NCI-H82 treated with DMSO at 0.1 percent for 48 hours (cell line): Measurements from ENCODE around the gene ICAM2.
"Not testable (repeated sequence)": the region's sequence is repeated elsewhere in the genome, so short reads cannot be mapped to it uniquely, and the experiment has no call there.

ENCODE experiments used
- DNase-seq: peaks from one replicate; lab custom pipeline; 2025; ENCODE audit not compliant: unreplicated experiment; lab: John Stamatoyannopoulos, UW

The ICAM2 gene

DNA sequence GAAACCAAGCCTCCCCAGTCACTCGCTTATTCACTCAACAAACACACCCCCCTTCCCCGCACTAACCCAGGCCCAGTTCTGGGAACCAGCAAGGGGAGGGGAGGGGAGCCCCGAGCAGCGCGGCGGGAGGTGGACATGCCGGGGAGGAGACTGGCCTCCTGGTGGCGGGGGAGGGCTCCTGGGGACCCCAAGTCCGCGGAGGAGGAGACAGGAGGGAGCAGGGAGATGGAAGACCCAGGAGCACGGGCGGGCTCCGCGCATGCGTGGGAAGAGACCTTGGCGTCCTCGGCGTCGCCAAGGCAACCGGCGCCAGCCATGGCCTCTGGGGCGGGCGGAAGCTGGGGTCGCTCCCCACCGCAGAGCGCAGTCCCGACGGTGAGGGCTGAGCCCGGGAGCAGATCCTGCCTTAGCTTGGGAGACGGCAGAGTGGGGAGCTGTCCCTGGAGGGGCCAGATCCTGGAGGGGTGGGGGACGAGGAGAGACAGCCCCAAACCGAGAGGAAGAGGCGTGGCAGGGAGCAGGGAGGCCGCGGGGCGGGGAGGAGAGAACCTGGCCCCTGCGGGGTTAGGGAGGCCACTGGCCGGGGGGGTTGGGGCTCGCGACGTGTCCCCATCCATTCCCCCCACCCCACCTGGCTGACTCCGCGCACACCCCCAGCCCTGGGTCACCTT lies 22.2 kb downstream of the ICAM2 start, which contains the start of gene PRR29:
Gene PRR29, plus strand, starts transcription at position 302 of the 671 bp plus-strand sequence. Its CDS starts 14 bp downstream, at position 316.
- DNase-seq: peak; percentile 9

DNA sequence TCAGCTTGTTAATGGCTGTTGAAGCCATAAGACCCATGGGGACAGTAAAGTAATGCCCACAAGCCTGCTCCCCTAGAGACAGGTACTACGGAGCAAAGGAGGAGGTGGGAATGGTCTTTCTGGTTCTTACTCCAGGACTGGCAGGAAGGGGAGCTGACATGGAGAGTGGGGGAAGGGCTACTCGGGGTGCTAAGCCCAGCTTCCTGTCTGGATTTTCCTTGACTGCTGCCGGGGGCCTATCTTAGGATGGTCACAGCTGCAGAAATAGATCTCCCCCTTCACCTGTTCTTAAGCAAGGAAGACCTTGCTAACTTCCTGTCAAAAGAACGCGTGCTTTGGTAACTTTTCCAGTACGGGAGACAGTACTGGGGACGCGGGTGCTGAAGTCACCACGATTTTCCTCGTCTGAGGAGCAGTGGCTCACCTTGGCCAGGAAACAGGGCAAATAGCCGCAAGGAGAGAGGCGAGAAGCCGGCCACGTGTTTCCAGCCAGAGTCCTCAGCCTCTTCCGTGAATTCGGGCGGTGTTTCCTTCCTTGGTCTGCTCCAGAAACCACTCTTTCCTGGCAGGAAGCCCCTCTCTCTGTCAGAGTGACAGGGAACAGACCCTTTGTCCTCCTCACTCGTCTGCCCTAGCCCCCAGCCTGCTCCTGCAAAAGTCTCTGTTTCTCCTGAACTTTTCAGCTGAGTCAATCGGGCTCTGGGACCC lies 22.9 kb downstream of the ICAM2 start:
- DNase-seq: no peak

DNA sequence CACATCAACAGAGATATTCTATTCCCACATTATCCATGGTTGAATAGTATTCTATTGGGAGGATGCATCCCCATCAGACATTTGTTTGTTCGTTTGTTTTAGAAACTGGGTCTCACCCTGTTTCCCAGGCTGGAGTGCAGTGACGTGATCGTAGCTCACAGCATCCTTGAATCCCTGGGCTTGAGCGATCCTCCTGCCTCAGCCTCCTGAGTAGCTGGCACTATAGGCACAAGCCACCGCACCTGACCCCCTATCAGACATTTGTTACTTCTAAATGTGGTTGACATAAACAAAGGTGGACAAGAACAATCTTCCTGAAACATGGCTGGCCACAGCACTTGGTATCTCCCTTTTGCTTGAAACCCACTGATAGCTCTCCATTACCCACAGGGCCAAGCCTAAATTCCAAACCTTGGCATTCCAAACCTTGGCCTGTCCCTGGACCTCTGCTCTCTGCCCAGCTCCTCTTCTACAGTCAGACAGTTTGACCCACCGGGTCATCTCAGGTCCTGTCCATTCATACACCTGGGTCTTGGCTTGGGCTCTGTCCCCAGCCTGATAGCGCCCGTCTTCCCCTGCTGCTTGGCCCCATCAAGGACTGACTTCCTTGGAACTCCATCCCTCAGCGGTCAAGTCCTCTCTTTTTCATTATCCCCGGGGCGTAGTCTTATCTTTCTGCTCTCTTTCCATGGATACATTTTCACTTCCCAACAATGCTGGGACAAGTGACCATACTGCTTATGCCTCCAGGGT lies 23.8 kb downstream of the ICAM2 start:
- DNase-seq: no peak

DNA sequence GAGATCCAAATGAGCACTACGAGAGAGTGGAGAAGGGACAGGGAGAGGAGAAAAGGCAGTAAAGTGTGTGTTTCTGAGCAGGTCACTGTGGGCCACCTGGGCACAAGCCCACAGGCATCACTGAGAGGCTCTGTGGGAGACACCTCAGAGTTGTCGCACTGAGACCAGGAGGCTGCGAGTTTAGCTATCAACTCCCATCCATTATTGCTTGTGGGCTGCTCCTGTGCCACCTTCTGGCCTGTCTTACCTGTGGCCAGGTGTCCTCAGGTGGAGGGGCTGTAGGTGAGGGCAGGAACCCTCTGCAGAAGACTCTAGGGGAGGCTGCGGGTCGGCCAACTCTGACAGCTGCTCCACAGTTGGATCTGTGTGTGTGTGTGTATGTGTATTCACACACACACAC lies 24.8 kb downstream of the ICAM2 start:
- no peak for DNase-seq

DNA sequence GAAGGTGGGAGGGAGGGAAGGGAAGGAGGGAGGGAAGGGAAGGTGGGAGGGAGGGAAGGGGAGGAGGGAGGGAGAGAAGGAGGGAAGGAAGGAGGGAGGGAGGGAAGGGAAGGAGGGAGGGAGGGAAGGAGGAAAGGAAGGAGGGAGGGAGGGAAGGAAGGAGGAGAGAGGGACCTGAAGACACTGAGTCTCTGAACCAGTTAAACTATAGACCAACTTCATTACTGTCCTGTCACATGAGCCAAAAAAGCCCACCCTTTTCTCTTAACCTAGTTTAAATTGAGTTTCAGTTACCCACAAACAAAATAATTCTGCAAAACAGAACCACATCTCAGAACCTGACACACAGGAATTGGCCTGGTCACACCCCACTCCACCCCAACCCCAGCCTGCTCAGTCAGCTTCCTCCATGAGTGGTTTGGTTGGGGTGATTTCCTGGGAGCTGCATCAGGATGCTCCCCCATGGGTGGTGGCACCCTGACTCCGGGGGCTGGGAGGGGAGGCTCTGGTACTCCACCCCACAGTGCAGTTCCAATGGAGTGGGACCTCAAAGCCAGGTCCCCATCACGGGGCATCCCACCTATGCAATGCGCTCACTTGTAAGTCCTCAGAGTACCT lies 27.0 kb downstream of the ICAM2 start:
- no peak for DNase-seq

DNA sequence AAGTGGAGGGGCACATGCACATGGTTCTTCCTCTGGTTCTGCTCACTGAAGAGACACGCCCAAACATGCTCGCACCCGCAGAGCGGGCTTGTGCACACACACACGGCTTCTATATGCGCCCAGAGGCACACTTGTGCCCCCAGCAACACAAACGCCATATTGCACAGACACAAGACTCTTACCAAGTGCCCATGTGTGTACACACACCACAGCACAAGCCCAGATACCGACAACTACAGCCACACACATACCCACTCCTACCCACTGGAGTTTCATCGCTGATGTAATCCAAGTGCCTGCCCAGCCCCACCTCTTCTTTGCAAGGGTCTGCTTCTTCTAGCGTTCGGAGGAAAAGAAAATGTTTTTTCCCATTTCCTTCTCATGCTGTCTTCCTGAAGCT lies 28.8 kb downstream of the ICAM2 start:
- no peak for DNase-seq

DNA sequence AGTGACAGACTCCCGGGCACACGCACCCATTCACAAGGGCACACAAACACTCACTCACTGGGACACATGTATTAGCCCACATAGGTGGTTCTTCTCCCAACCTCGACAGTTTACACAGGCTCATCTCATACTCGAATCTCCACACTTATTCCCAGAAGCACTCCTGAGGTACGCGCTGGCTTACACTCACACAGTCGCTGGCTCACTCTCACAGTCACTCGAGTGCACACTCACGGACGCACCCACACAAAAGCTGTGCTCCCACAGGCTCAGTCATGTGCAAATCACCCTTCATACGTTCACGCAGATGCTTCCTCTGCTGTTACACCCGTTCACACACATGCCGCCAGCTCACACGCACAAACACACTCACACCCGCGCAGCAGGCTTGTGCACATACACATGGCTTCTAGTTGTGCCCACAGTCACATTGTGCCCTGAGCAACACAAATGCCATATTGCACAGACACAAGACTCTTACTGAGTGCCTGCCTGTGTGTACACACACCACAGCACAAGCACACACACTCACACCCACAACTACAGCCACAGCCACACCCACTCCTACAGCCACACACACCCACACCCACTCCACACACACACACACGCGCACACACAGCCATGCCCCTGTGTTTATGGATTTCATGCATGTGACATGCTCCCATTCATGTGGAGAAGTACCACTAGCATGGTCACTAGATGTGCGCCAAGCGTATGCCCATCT lies 30.6 kb downstream of the ICAM2 start:
- no peak for DNase-seq

DNA sequence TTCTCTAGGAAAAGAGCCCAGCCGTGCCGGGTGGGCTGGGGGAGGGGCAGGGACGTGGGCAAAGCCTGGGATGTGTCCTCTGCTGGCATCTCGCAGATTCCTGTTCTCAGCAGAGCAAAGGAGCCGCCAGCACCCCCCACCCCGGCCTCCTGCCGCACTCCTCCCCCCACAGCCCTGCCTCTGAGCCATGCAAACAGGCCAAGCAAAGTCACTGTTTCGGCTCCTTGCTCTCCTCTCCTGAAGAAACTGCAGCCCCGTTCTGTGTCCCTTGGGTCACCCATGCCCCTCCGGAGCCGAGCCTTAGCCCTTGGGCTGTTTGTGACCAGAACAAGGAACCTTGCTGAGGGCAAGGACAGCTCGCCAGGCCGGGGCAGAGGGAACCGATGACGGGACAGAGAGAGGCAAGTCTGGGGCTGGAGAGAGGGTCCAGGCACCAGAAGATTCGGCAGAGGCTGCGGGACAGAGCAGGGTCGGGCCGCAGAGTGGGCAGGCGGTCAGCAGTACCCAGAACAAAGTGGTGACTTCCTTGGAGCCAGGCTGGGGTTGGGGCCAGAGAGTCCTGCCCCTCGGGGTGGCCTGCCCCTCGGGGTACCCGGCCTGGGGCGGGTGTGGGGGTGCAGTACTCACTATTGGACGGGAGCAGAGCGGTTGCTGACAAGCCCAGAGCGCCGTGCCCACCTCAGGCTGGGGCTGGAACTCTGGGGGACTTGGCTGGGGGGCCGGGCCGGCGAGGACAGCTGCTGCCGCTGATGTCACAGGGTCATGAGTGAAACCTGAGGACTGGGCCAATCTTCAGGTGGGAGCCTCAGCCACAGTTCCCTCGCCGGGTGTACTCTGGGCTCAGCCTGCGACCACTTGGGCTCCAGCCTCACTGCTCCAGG lies 31.5 kb downstream of the ICAM2 start:
- DNase-seq: no peak

DNA sequence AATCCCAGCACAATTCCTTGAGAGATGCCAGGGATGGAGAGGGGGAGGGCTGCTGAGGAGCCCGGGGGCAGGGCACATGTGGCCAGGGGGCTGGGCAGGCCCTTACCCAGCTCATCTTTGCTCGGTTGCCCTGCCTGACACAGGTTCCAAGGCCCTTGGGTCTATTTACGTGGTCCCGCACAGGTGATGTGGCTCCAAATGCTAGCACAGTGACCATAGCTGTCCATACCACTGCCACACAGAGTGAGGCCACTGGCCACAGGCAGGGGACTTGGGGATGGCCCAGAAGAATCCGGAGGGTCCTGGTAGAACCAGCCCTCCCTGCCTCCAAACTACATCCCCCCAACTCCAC lies 32.3 kb downstream of the ICAM2 start:
- no peak for DNase-seq

DNA sequence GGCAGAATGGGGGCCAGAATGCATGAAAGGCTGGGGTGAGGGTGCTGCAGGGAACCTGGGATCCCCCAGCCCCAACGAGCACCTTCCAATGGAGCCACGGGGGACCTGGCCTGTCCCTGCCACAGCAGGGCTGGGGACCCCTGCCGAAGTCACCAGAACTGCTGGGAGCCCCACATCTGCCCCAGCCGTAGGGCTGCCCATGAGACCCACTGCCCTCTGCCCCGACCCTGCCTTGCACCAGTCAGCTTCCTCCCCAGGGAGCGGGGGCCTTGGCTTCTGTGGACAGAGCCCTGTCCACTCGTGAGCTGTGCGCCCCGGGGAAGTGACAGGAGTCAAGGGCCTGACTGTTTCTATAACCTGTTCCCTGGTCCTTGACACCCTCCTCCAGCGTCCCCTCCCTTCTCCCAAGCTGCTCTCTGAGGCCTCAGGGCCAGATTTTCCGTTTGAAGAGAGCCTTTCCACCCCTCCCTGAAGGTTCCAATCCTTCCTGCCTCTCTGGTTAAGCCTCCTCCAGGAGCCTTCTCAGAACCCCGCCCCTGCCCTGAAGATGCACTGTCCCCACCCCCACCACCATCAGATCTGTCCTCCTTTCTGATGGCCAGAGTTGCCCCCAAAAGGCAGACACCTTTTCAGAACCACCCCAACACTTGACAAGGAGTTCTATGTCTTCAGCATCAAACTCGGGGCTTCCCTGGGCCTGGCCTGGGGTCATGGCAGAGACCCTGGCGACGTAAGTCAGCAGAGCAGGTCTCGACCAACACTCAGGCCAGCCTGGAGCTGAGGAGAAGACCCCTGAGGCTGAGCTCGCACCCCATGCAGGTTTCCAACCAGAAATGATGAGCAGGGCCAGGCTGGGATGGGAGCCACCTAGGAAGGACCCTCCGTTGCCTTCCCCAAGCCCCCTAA lies 33.0 kb downstream of the ICAM2 start:
- DNase-seq: peak; percentile 21

DNA sequence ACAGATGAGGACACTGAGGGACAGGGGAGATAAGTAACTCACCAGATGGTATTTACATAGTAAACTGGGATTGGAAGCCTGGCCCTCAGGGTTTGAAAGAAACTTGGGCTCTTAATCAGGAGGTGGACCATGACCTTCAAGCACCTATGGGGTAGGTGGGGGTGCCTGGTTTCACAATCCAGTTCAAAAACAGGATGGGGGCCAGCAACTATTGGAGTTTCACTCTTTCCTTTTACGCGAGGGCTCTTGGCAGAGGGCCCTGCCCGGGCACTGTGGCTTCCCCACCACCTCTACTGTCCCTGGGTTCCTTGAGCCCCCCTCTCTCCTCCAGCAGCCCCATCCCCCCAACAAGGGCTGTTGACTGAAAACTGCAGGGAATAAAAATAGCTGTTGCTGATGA lies 33.6 kb downstream of the ICAM2 start:
- DNase-seq: peak; percentile 57

DNA sequence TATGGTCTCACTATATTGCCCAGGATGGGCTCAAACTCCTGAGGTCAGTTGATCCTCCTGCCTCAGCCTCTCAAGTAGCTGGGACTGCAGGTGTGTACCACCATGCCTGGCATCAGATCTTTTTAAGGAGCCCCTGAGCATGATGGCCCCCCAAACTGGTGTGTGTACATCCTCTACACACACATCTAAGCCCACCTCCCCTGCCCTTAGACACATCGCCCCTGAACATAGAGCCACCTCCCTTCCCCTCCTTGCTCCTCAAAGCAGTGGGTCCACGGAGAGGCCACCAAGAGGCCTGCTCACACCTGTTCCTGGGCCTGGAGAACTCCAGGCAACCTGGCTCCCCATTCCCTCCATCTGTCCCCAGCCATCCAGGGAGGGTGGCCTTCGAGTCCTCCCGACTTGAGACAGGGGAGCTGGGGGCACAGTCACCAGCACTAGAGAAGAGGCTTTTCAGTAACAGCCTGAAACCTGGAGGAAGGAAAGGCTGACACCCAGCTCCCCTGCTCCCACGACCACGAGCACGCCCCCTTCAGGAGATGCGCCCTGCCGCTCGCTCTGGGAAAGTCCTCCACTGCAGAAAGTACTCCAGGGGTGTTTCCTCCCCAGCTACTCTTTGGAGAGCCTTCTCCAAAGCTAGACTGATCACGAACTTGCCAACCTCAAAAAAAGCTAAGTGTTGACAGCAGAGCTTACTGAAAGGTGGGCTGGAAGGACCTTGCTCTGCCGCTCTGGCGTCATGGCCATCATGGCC lies 34.9 kb downstream of the ICAM2 start:
- no peak for DNase-seq

DNA sequence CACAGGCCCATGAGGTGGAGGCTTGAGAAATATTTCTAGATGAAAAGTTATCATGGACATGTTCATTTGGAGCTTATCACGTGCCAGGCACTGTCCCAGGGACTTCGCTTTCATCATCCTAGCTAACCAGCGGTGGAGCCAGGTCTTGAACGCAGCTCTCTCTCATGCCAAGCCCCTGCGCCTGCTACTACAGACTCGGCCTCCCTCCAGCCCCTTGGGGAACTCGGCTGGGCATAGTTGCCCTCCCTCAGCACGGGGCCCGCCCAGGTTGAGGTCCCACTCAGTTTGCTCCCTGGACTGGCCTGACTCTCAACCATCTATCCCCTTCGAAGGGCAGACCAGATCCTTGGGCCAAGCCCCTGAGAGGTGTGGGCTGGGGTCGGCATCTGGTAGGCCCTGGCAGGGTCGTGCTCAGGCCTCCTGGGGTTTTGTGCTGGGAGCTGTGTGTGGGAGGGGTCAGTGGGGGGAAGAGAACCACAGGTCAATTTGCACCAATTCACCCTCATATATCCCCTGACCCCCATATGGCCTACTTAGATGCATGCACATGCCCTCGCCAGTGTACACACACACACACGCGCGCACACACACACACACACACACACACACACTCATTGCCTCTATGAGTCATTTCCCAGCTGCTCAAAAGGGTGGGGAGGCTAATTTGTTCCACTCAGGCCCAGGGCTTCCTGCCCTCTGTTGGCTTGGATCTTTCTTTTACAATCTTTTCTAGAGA lies 35.6 kb downstream of the ICAM2 start:
- no peak for DNase-seq

DNA sequence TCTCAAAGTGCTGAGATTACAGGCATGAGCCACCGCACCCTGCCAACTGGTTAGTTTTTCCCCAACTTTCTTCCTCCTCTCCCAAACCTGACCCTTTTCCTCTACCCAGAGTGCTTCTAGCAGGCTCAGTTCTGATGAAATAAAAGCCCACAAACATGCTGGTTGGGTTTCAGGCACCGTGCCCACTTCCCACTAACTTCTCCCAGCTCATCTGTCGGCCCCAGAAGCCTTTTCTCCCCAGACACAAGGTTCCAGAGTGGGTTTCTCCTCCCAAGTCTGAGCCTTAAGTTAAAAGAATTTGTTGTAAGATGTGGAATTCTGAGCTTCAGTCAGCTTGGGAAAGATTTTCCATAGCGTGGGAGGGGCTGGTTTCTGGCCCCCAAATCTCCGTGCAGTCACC lies 36.2 kb downstream of the ICAM2 start:
- no peak for DNase-seq

DNA sequence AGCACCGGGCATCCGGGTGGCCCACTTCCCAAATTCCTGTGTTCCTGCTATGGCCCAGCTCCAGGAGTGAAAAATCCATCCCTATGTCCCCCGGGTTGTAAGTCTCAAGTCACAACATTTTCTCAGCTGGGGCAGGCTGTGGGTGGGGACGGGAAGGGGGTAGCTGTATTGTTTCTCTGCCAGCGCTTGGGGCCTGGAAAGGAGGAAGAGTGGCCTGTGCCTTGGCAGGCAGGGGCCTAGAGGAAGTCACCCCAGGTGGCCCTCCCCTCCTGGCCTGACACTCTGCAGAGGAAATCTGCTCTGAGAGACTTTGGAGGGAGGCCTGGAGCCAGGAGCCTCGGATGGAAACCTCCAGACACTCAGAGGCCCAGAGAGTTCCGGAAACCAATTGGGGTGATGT lies 37.1 kb downstream of the ICAM2 start:
- no peak for DNase-seq

DNA sequence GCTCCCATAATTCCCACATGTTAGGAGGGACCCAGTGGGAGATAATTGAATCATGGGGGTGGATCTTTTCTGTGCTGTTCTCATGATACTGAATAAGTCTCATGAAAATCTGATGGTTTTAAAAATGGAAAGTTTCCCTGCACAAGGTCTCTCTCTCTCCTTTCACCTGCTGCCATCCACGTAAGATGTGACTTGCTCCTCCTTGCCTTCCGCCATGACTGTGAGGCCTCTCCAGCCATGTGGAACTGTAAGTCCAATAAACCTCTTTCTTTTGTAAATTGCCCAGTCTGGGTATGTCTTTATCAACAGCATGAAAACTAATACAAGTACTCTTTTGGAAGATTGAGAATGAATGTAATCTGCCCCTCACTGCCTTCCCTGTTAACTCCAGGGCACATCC lies 37.8 kb downstream of the ICAM2 start:
- DNase-seq: not testable (repeated sequence)
